ENCODE data around the gene MAZ. TPM values are rescaled to one million over a fixed set of nuclear protein-coding genes. Genes with fewer than 3 reads are reported as not detected.

Gene MAZ
- polyA plus RNA-seq, 1 donor from 2014 or later, result 147 TPM

DNA sequence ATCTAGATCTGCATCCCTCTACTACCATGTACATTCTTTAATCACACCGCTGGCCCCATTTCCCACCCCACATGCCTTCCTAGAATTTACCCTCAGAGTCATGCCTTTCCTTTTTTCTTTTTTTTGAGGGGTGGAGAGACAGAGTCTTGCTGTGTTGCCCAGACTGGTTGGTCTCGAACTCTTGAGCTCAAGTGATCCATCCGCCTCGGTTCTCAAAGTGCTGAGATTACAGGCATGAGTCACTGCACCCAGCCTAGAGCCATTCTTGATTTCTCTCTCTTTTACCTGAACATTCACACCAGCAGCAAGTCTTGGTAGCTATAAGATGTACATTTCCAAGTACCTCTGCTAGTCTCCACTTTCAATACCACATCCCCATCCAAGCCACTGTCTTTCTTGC, 11.8 kb downstream of the MAZ start:
- Histone ChIP-seq H3F3A (ENCODE audit: insufficient read depth, low read length, poor library complexity, severe bottlenecking) (no peaks in the 10 kb centered on the region), H3K79me2 (replicated peaks; ENCODE audit: insufficient read depth, low read length) (peaks cover 30% of the 10 kb centered on the region), H3K4me2 (ENCODE audit: low read length) (no peak overlapping the region)

DNA sequence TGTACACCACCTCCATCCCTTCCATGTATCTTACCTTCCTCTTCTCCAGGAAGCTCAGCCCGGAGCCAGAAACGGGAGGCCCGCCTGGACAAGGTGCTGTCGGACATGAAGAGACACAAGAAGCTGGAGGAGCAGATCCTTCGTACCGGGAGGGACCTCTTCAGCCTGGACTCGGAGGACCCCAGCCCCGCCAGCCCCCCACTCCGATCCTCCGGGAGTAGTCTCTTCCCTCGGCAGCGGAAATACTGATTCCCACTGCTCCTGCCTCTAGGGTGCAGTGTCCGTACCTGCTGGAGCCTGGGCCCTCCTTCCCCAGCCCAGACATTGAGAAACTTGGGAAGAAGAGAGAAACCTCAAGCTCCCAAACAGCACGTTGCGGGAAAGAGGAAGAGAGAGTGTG, 13.2 kb downstream of the MAZ start:
- Histone ChIP-seq H3K9me3 (ENCODE audit: low read length) (no peaks in the 10 kb centered on the region), H4K20me1 (ENCODE audit: insufficient read depth) (no peaks in the 10 kb centered on the region), H3K4me3 (ENCODE audit: low read length) (no peak overlapping the region), H3K9ac (ENCODE audit: low read length) (no peak overlapping the region), H3K27me3 (ENCODE audit: insufficient read depth, low read depth, low read length) (no peaks in the 10 kb centered on the region), H3K27ac (ENCODE audit: low read length) (no peak overlapping the region), H3K79me2 (replicated peaks; ENCODE audit: insufficient read depth, low read length) (peaks cover 16% of the 10 kb centered on the region), H3K36me3 (ENCODE audit: insufficient read depth, low read length) (no peaks in the 10 kb centered on the region), H3K9me2 (ENCODE audit: insufficient read depth, low read length) (no peaks in the 10 kb centered on the region), H2AFZ (ENCODE audit: low read depth, low read length) (no peak overlapping the region), H3K4me2 (ENCODE audit: low read length) (no peak overlapping the region), H3F3A (ENCODE audit: insufficient read depth, low read length, poor library complexity, severe bottlenecking) (no peaks in the 10 kb centered on the region)
- TF ChIP-seq, protein P1, sequence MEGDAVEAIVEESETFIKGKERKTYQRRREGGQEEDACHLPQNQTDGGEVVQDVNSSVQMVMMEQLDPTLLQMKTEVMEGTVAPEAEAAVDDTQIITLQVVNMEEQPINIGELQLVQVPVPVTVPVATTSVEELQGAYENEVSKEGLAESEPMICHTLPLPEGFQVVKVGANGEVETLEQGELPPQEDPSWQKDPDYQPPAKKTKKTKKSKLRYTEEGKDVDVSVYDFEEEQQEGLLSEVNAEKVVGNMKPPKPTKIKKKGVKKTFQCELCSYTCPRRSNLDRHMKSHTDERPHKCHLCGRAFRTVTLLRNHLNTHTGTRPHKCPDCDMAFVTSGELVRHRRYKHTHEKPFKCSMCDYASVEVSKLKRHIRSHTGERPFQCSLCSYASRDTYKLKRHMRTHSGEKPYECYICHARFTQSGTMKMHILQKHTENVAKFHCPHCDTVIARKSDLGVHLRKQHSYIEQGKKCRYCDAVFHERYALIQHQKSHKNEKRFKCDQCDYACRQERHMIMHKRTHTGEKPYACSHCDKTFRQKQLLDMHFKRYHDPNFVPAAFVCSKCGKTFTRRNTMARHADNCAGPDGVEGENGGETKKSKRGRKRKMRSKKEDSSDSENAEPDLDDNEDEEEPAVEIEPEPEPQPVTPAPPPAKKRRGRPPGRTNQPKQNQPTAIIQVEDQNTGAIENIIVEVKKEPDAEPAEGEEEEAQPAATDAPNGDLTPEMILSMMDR (IDR thresholded peaks at IDR 0.05; ENCODE audit: poor library complexity, severe bottlenecking), result no peak
- TF ChIP-seq, protein P2, sequence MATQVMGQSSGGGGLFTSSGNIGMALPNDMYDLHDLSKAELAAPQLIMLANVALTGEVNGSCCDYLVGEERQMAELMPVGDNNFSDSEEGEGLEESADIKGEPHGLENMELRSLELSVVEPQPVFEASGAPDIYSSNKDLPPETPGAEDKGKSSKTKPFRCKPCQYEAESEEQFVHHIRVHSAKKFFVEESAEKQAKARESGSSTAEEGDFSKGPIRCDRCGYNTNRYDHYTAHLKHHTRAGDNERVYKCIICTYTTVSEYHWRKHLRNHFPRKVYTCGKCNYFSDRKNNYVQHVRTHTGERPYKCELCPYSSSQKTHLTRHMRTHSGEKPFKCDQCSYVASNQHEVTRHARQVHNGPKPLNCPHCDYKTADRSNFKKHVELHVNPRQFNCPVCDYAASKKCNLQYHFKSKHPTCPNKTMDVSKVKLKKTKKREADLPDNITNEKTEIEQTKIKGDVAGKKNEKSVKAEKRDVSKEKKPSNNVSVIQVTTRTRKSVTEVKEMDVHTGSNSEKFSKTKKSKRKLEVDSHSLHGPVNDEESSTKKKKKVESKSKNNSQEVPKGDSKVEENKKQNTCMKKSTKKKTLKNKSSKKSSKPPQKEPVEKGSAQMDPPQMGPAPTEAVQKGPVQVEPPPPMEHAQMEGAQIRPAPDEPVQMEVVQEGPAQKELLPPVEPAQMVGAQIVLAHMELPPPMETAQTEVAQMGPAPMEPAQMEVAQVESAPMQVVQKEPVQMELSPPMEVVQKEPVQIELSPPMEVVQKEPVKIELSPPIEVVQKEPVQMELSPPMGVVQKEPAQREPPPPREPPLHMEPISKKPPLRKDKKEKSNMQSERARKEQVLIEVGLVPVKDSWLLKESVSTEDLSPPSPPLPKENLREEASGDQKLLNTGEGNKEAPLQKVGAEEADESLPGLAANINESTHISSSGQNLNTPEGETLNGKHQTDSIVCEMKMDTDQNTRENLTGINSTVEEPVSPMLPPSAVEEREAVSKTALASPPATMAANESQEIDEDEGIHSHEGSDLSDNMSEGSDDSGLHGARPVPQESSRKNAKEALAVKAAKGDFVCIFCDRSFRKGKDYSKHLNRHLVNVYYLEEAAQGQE (IDR thresholded peaks at IDR 0.05; ENCODE audit: borderline replicate concordance), result no peak
- no peak for TF ChIP-seq MXI1 (conservative IDR thresholded peaks at IDR 0.05; ENCODE audit: poor library complexity, severe bottlenecking)
- TF ChIP-seq TAF1 (IDR thresholded peaks at IDR 0.05; ENCODE audit: low read depth), result no peak
- no peak for TF ChIP-seq RAD21 (conservative IDR thresholded peaks at IDR 0.05)
- TF ChIP-seq EZH2 (IDR thresholded peaks at IDR 0.05; ENCODE audit: borderline replicate concordance, insufficient read depth, low read length, poor library complexity, severe bottlenecking), result no peak
- TF ChIP-seq POLR2AphosphoS5 (IDR thresholded peaks at IDR 0.05), result no peak
- no peak for TF ChIP-seq EP300 (conservative IDR thresholded peaks at IDR 0.05; ENCODE audit: poor library complexity, severe bottlenecking)
- TF ChIP-seq SMC3 (conservative IDR thresholded peaks at IDR 0.05; ENCODE audit: poor library complexity), result no peak

More for the DNA sequence above, 11.8 kb downstream of the MAZ start:
- no peak overlapping the region for H3K27ac ChIP-seq (ENCODE audit: low read length)
- no peaks in the 10 kb centered on the region for H3K36me3 ChIP-seq (ENCODE audit: insufficient read depth, low read length)
- no peak for TF ChIP-seq SMC3 (conservative IDR thresholded peaks at IDR 0.05; ENCODE audit: poor library complexity)
- TF ChIP-seq, protein P1 (IDR thresholded peaks at IDR 0.05; ENCODE audit: poor library complexity, severe bottlenecking), result no peak
- no peak for TF ChIP-seq TAF1 (IDR thresholded peaks at IDR 0.05; ENCODE audit: low read depth)
- no peak for TF ChIP-seq RAD21 (conservative IDR thresholded peaks at IDR 0.05)
- no peak for TF ChIP-seq EP300 (conservative IDR thresholded peaks at IDR 0.05; ENCODE audit: poor library complexity, severe bottlenecking)
- TF ChIP-seq, protein P2 (IDR thresholded peaks at IDR 0.05; ENCODE audit: borderline replicate concordance), result no peak
- no peak for TF ChIP-seq MXI1 (conservative IDR thresholded peaks at IDR 0.05; ENCODE audit: poor library complexity, severe bottlenecking)
- H4K20me1 ChIP-seq (ENCODE audit: insufficient read depth), result no peaks in the 10 kb centered on the region
- H2AFZ ChIP-seq (ENCODE audit: low read depth, low read length), result no peak overlapping the region
- H3K27me3 ChIP-seq (ENCODE audit: insufficient read depth, low read depth, low read length), result no peaks in the 10 kb centered on the region
- H3K9me3 ChIP-seq (ENCODE audit: low read length), result no peaks in the 10 kb centered on the region
- no peak overlapping the region for H3K4me3 ChIP-seq (ENCODE audit: low read length)
- H3K9ac ChIP-seq (ENCODE audit: low read length), result no peak overlapping the region
- H3K9me2 ChIP-seq (ENCODE audit: insufficient read depth, low read length), result no peaks in the 10 kb centered on the region
